Suprapubic skin (tissue), 4 donors: ENCODE results near the gene NACAD.

Experiments
- EP300 ChIP-seq: sonication (generic); formaldehyde crosslinking; IDR thresholded peaks from one replicate; pipeline ENCODE4 v1.6.1; 2017; ENCODE audit warnings: antibody characterized with exemption
- POLR2A ChIP-seq, 2 donors: fragments of 450-650 bp; IDR thresholded peaks; one replicate each; pipeline ENCODE4 v1.6.1; 2017; ENCODE audit warnings: antibody characterized with exemption in 2 of 2, mild to moderate bottlenecking in 2 of 2, moderate library complexity in 2 of 2
- POLR2AphosphoS5 ChIP-seq, 3 donors: sonication (generic); formaldehyde crosslinking; IDR thresholded peaks; one replicate each; pipeline ENCODE4 v1.6.1; 2017; ENCODE audit warnings: antibody characterized with exemption in 3 of 3
- TF ChIP-seq, protein P1 (sequence below), 2 donors: fragments of 200-600 bp in 1 of 2; fragments of 450-650 bp in 1 of 2; sonication (generic) in 1 of 2; IDR thresholded peaks; one replicate each; pipeline ENCODE4 v1.5.1; 2016 to 2019; ENCODE audit warnings: antibody characterized with exemption in 2 of 2, mild to moderate bottlenecking in 1 of 2, moderate library complexity in 1 of 2

DNA sequence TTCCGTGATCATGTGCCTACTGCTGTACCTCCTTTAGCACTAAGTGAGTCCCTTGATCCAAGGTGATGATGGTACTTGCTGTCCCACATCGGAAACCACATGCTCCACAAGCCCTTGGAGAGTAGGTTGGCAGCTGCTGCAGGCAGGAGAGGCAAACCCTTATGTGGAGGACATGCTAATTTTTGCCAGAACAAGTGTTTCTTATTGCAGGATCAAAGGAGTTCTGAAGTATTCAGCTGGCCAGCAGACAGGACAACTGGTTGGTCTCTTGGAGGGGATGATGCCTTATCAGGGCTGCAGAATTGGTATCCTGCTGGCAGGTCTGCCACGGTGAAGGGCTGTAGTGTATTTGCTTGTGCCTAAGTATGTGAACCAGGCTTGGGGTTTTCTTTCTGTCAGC is 36.8 kb downstream of the NACAD start:
- TF ChIP-seq, protein P1, sequence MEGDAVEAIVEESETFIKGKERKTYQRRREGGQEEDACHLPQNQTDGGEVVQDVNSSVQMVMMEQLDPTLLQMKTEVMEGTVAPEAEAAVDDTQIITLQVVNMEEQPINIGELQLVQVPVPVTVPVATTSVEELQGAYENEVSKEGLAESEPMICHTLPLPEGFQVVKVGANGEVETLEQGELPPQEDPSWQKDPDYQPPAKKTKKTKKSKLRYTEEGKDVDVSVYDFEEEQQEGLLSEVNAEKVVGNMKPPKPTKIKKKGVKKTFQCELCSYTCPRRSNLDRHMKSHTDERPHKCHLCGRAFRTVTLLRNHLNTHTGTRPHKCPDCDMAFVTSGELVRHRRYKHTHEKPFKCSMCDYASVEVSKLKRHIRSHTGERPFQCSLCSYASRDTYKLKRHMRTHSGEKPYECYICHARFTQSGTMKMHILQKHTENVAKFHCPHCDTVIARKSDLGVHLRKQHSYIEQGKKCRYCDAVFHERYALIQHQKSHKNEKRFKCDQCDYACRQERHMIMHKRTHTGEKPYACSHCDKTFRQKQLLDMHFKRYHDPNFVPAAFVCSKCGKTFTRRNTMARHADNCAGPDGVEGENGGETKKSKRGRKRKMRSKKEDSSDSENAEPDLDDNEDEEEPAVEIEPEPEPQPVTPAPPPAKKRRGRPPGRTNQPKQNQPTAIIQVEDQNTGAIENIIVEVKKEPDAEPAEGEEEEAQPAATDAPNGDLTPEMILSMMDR (IDR thresholded peaks at IDR 0.05): no peak
- no peak for TF ChIP-seq POLR2AphosphoS5 (IDR thresholded peaks at IDR 0.05)
- no peak for TF ChIP-seq POLR2A (IDR thresholded peaks at IDR 0.05)
- no peak for TF ChIP-seq EP300
